ENCODE data around the gene TBC1D4.

TBC1D4 gene

DNA sequence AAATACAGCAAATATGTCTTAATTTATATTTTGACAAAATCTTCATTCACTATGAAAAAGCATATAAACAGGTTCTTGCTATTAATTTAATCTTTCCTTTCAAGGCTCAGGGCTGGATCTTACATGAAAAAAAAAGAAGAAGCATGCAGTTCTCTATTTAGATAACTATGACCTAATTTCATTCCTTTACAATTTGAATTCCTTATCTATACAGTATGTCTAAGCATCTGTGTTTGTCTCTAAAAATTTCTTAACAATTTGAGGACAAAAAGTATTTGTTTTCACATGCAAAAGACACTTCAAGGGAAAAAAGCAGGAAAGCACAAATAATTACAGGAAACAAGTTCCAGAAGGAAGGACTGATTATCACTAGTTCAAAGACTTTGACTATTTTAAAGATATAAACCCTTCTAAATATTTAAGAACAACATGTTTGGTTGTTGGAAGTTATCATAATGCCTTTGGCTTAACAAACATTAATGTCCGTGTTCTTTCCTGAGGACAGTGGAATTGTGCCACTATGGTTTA, 157.5 kb downstream of the TBC1D4 start:
- TF ChIP-seq, protein P1, sequence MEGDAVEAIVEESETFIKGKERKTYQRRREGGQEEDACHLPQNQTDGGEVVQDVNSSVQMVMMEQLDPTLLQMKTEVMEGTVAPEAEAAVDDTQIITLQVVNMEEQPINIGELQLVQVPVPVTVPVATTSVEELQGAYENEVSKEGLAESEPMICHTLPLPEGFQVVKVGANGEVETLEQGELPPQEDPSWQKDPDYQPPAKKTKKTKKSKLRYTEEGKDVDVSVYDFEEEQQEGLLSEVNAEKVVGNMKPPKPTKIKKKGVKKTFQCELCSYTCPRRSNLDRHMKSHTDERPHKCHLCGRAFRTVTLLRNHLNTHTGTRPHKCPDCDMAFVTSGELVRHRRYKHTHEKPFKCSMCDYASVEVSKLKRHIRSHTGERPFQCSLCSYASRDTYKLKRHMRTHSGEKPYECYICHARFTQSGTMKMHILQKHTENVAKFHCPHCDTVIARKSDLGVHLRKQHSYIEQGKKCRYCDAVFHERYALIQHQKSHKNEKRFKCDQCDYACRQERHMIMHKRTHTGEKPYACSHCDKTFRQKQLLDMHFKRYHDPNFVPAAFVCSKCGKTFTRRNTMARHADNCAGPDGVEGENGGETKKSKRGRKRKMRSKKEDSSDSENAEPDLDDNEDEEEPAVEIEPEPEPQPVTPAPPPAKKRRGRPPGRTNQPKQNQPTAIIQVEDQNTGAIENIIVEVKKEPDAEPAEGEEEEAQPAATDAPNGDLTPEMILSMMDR (IDR thresholded peaks at IDR 0.05; ENCODE audit: low read depth, low read length): no peak
- Histone ChIP-seq H3K9me3 (ENCODE audit: severe bottlenecking) (no peaks in the 10 kb centered on the region), H3K27ac (no peak overlapping the region), H3K27me3 (ENCODE audit: insufficient read depth, low read depth, severe bottlenecking) (no peaks in the 10 kb centered on the region), H3K36me3 (no peaks in the 10 kb centered on the region), H3K4me3 (ENCODE audit: low read depth, low read length) (no peak overlapping the region)
- DNase-seq: no peak

DNA sequence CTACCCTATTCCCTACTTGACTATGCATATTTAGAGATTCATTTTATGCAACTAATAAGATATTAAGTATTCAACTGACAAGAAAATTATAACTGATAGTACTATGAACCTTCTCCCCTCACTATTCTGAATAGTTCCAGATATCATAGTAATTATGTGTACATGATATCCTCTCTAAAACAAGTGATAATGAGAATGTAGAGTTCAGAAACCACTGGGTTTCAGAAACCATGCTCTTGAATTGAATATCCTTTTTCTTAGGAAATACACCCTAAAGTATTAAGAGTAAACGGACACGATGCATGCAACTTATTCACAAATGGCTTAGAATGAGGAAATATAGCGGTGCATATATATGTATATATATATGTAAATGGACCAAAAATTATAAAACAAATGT, 160.9 kb downstream of the TBC1D4 start:
- no peaks in the 10 kb centered on the region for H3K36me3 ChIP-seq
- TF ChIP-seq, protein P1 (IDR thresholded peaks at IDR 0.05; ENCODE audit: low read depth, low read length): no peak
- no peak for DNase-seq
- no peak overlapping the region for H3K27ac ChIP-seq
- H3K9me3 ChIP-seq (ENCODE audit: severe bottlenecking): no peaks in the 10 kb centered on the region
- H3K4me3 ChIP-seq (ENCODE audit: low read depth, low read length): no peak overlapping the region
- no peaks in the 10 kb centered on the region for H3K27me3 ChIP-seq (ENCODE audit: insufficient read depth, low read depth, severe bottlenecking)

DNA sequence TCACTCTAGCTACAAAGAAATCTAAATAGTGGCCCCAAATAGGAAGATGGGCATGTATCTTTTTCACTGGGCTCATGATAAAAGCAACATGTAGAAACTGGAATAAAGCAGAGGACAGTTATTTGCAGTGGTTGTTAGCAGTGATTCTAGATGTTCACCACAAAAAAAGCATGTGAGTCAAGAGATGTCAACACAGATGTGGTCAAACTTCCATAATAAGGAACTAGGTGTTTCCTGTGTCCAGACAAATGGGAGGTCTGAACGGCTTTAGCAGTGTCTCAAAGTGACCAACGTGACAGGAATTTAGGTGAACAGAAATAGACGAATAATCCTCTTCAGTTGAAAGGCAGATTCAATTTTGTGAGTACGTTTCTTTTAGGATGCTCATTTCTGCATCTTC, 162.7 kb downstream of the TBC1D4 start:
- Histone ChIP-seq H3K36me3 (no peaks in the 10 kb centered on the region), H3K9me3 (ENCODE audit: severe bottlenecking) (no peaks in the 10 kb centered on the region), H3K4me3 (ENCODE audit: low read depth, low read length) (no peak overlapping the region), H3K27me3 (ENCODE audit: insufficient read depth, low read depth, severe bottlenecking) (no peaks in the 10 kb centered on the region), H3K27ac (no peak overlapping the region)
- DNase-seq: no peak
- TF ChIP-seq, protein P1 (IDR thresholded peaks at IDR 0.05; ENCODE audit: low read depth, low read length): no peak

DNA sequence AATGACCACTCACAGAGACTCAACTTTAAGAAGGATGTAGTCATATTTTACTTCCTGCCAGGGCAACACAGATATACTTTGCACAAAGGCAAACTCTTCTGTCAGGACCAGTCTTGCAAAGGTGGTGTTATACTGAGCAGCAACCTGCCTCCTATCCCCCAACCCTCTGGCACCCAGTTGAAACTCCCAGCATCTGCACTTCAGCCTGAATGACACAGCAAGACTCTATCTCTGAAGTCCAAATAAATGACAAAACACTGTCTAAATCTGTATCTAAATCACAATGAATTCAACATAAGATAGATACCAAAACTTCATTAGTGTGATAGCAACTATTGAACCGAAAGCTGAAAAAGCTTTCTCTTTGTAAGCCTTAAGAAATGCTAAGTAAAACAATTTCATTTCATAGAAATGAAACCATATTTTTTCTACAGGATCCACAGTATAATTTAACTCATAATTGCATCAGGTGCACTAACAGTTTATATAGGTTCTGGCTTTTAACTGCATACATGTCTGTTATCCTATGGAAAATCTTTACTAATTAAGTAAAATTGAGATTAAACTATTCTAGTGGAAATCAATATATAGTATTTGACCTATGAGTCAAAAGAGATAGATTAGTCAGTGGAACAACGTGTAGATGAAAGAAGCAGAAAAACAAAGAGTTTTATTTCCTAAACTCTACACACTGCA, 163.7 kb downstream of the TBC1D4 start:
- no peak for DNase-seq
- H3K27ac ChIP-seq: no peak overlapping the region
- TF ChIP-seq, protein P1 (IDR thresholded peaks at IDR 0.05; ENCODE audit: low read depth, low read length): no peak
- H3K9me3 ChIP-seq (ENCODE audit: severe bottlenecking): no peaks in the 10 kb centered on the region
- H3K27me3 ChIP-seq (ENCODE audit: insufficient read depth, low read depth, severe bottlenecking): no peaks in the 10 kb centered on the region
- H3K4me3 ChIP-seq (ENCODE audit: low read depth, low read length): no peak overlapping the region
- no peaks in the 10 kb centered on the region for H3K36me3 ChIP-seq

DNA sequence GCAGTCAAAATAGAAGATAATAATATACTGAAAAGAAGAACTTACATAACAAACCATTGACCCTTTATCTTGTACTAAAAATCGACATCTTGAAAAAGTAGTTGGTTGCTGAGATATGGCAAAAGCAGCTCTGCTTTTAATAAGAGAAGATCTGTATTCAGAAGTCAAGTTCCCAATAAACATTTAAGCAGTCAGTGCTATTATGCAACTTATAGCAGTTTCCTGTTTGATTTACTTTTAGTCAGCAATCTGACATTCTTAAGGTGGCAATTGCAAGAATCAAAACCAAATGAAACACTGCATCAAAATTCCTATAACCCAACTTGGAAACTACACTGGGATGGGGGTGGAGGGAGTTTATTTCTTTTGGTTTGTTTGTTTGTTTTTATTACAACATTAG, 165.5 kb downstream of the TBC1D4 start:
- Histone ChIP-seq H3K9me3 (ENCODE audit: severe bottlenecking) (no peaks in the 10 kb centered on the region), H3K4me3 (ENCODE audit: low read depth, low read length) (no peak overlapping the region), H3K27me3 (ENCODE audit: insufficient read depth, low read depth, severe bottlenecking) (no peaks in the 10 kb centered on the region), H3K36me3 (no peaks in the 10 kb centered on the region), H3K27ac (no peak overlapping the region)
- DNase-seq: no peak
- TF ChIP-seq, protein P1 (IDR thresholded peaks at IDR 0.05; ENCODE audit: low read depth, low read length): no peak

Data from WERI-Rb-1 (cell line).